GM21423 (cell line): ENCODE results near the gene TANK.
"Not testable (repeated sequence)": the region's sequence is repeated elsewhere in the genome, so short reads cannot be mapped to it uniquely, and the experiment has no call there.

Experiments
- ATAC-seq: cut with Tn5 transposase; IDR thresholded peaks from one replicate; pipeline ENCODE4 v1.9.1; 2021; ENCODE audit warnings: mild to moderate bottlenecking, moderate library complexity; ENCODE audit not compliant: unreplicated experiment

Gene TANK

DNA sequence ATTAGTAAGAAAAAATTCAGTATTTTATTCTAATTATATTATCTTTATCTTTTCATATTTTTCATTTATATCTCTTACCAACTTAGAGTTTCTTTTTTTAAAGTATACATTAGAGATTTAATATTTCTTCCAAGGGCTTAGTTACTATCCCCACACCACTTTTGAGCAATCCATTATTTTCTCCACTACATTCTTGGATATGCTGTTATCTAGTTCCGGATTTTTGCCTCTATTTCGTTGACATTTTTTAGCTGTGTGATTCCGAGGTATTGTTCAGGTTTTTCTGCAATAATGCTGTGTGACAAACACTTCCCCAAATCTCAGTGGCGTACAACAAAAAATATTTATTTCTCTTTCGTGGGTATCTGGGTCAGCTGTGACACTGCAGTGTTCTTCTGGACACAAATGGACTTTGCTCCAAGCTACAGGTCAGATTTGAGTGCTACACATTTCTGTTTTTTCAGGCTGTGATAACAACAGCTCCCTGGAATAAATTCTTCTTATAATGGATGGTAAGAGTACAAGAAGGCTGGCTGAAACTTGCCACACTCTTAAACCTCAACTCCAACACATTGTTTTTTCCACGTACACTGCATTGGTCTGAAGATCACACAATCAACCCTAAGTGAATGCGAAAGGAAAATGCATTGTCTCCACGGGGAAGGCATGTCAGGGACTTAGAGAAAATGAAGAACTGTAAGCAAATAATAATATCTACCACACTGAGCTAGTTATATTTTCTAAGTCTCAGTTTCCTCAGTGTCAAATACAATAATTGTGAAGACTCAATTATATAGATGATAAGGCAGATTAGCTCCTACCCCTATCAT lies 97.1 kb downstream of the TANK start:
- no peak for ATAC-seq

DNA sequence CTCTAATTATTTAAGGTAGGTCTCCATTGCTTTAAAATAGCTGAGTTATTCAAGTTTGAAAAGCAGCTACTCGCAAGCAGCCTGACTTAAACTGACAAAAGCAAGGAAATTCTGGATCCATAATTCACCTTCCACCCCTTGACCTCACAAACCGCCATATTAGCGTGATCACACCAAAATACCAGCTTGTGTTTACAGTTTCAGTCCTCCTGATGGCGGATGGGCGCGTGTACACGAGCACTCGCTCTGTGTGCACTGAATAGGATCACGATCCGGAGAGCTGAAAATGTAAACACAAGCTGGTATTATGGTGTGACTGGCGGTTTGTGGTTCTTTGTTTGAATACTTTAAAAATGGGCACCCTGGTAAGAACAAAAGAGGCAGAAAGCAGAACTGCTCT lies 105.6 kb downstream of the TANK start:
- no peak for ATAC-seq

DNA sequence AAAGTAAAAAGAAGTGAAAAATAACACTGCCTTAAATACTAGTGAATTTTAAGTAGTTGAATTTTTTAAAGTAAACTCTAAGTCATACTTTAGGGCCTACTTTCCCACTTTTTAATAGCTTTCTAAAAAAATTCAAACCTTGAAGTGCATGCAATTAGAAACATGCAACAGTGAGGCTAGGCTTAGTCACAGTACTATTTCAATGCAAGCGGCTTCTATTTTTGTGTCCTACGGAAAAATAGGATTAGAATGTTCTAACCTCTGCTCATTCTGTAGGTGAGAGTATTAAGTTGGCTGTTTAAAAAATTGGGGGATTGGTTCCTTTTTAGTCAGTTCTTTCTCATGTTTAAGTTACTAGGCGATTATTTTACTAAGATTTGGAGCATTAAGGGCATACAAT lies 108.9 kb downstream of the TANK start:
- no peak for ATAC-seq

DNA sequence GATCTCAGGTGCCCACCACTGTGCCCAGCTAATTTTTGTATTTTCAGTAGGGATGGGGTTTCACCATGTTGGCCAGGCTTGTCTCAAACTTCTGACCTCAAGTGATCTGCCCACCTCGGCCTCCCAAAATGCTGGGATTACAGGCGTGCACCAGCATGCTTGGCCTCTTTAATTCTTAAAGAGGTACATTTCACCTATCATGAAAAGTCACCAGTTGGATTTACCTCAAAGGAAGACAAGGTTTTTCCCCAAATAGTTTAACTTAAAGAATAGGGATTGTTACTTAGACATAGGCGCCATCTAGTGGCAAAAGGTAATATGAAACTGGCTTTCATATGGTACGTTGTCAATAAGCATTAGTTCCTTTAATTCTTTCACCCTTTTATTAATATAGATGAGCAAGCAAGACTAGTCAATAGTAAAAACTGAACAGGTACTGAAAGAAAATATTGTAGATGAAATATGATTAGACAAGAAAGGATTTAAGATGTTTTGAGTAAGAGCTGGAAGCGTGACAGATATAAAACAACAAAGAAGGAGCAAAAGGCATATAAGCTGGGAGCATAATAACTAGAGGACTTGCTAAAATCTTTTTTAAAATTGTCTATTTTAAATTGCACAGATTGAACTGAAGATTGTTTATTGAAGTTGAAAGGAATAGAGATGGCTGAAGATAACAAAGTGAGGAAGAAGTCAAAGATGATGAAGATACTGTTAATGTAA lies 113.0 kb downstream of the TANK start:
- ATAC-seq: peak; percentile 84

DNA sequence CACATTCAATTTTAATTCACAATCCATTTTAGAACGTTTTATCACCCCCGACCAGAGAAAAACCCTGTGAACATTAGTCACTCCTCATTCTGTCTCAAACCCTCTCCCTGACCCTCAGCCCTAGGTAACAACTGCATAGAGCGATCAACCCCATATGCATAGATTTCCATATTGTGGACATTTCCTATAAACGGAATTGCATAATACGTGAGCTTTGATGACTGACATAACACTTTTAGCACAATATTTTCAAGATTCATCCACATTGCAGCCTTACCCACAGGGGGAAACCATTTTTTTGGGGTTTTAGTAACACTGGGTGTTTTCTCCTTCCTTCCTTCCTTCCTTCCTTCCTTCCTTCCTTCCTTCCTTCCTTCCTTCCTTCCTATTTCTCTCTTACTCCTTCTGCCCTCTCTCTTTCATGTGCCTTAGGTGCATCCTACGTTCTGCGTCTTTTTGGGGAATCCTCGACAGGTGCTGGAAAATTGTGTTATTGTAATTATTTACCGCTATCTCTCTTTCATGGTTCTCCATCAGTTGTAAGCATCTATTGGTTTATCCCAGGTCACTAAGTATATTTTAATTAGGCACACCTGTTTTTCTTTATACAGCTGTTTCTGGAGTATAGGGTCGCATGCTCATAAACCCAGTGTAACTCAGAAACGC lies 118.5 kb downstream of the TANK start:
- ATAC-seq: not testable (repeated sequence)

DNA sequence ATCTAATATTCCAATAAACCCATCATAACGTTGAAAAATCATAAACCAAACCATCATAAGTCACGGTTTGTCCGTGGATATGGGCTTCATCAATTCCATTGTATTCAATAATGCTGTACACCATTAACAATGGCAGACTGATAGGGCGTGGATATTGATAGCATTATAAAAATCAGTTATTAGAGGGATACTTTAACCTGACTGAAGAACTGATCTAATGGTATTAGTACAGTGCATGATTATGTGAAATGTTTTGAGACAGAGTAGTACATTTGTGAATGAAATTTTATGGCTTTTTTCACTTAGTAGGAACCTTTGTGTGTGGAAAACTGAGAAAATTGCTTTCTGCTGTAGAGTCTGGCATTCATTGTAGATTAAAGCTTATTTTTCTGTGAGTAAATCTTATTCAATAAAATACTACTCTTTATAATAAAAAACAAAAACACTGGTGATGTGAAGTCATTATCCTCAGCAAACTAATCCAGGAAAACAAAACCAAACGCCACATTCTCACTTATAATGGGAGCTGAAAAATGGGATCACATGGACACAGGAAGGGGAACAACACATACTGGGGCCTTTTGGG lies 119.1 kb downstream of the TANK start:
- ATAC-seq: not testable (repeated sequence)

DNA sequence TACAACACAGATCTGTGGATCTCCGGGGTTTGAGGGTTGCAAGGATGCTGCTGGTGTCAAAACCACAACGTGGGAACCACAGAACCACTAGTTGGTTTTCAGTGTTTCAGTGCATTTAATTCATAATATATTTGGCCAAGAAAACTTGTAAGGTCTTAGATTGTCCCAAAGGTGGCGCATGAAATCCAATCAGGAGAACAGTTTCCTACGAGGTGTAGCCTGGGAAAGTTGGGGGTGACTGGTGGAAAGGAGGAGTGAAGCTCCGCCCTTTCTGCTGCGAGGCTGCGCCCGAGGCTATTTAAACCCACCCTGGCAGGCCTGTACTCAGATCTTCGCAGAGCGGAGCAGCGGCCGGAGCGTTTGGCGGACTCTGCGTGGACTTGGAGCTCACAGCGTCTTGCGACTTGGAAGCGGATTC lies 120.7 kb downstream of the TANK start:
- not testable (repeated sequence) for ATAC-seq

DNA sequence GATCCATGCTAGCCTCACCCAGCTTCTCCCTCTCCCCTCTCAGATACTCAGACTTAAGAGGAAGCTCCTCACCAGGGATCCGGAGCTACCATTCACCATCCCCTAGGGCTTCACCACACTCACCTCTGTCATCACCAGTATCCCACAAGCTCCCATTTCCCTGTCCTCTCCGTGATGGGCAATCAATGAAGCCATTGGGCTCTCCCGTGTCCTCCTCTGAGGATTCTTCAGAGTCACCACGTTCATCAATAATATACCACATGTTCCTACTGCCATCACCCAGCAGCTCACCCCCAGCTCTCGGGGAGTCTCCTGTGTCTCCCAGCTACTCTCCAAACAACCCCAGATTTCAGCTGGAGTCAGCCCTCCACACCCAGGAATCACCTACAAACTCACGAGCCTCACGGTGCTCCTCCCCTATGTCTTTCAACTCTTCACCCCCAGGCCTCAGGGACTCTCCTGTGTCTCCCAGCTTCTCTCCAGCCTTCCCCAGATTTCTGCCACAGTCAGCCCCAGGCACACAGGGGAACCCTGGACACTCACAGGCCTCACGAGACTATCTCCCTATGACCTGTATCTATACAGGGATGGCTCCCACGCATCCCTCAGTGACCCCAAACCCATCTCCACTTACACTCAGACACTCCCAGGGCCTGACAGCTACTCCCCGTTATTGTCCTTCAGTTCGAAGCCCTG lies 121.5 kb downstream of the TANK start:
- not testable (repeated sequence) for ATAC-seq

DNA sequence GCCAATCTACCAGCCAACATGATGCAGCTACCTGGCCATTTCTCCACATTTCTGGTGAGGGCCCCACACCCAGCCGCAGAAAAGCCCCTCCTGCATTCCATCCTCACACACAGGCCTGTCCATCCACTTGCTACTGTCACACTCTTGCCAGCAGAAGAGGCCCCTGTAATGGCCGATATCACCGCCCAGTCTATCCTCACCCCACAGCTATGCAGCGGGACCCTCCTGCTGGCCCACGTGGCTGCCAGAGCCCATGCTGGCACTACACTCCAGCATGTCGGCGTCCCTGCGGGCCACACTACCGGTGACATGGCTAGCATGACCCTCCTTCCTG lies 122.0 kb downstream of the TANK start:
- not testable (repeated sequence) for ATAC-seq

DNA sequence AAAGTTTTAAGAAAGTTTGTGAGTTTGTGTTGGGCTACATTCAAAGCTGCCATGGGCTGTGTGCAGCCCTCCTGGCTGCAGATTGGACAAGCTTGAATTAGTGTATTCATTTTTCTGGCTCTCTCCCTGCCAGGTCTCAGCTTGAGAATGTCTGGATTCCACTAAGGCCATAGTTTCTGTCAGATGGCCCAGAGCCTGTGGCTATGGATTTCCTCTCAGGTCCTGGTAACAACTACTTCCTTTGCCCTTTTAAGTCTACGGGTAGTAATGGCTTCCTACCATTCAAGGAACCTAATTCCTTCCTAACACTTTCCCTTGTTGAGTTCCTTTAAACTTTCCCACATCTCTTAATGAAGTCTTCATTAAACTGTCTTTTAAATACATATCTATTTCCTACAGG lies 123.7 kb downstream of the TANK start:
- ATAC-seq: no peak
